OCI-LY1 (cell line): Measurements from ENCODE around the gene ENTPD2.

ENCODE experiments used
- EZH2 ChIP-seq: fragments of 200-600 bp; sonication (generic), shearing (Covaris generic); IDR thresholded peaks from 2 replicates; pipeline ENCODE4 v1.8.0; 2017; ENCODE audit warnings: borderline replicate concordance, mixed run types, mild to moderate bottlenecking, antibody characterized with exemption, low read length, moderate library complexity, mixed read lengths
- TF ChIP-seq, protein P1 (sequence below): fragments of 200-600 bp; sonication (generic), shearing (Covaris generic); IDR thresholded peaks from 2 replicates; pipeline ENCODE4 v1.5.1; 2017; ENCODE audit warnings: mild to moderate bottlenecking, antibody characterized with exemption, low read length, moderate library complexity, mixed read lengths

GRCh38 chr9:137079401-137079787 lies 25.5 kb upstream of the ENTPD2 start:
- TF ChIP-seq, protein P1, sequence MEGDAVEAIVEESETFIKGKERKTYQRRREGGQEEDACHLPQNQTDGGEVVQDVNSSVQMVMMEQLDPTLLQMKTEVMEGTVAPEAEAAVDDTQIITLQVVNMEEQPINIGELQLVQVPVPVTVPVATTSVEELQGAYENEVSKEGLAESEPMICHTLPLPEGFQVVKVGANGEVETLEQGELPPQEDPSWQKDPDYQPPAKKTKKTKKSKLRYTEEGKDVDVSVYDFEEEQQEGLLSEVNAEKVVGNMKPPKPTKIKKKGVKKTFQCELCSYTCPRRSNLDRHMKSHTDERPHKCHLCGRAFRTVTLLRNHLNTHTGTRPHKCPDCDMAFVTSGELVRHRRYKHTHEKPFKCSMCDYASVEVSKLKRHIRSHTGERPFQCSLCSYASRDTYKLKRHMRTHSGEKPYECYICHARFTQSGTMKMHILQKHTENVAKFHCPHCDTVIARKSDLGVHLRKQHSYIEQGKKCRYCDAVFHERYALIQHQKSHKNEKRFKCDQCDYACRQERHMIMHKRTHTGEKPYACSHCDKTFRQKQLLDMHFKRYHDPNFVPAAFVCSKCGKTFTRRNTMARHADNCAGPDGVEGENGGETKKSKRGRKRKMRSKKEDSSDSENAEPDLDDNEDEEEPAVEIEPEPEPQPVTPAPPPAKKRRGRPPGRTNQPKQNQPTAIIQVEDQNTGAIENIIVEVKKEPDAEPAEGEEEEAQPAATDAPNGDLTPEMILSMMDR = no peak
- no peak for TF ChIP-seq EZH2
